Measurements from ENCODE around the gene SLC5A4.

The SLC5A4 gene

GRCh38 chr22:32226326-32227104 lies 28.6 kb downstream of the SLC5A4 start:
- no peak for TF ChIP-seq CTCF (IDR thresholded peaks at IDR 0.05)

GRCh38 chr22:32222991-32223390 lies 32.2 kb downstream of the SLC5A4 start:
- TF ChIP-seq CTCF (IDR thresholded peaks at IDR 0.05) = no peak

GRCh38 chr22:32219026-32219425 lies 36.1 kb downstream of the SLC5A4 start:
- TF ChIP-seq CTCF (IDR thresholded peaks at IDR 0.05) = no peak

GRCh38 chr22:32218470-32218869 lies 36.7 kb downstream of the SLC5A4 start:
- TF ChIP-seq CTCF (IDR thresholded peaks at IDR 0.05) = no peak

GRCh38 chr22:32217465-32217864 lies 37.7 kb downstream of the SLC5A4 start:
- no peak for TF ChIP-seq CTCF (IDR thresholded peaks at IDR 0.05)

- TF ChIP-seq CTCF (IDR thresholded peaks at IDR 0.05) = no peak
These were observed 38.2 kb downstream of the SLC5A4 start for GRCh38 chr22:32216911-32217310.

- no peak for TF ChIP-seq CTCF (IDR thresholded peaks at IDR 0.05)
These were observed 44.1 kb downstream of the SLC5A4 start for GRCh38 chr22:32211011-32211410.

GRCh38 chr22:32208681-32209080 lies 46.5 kb downstream of the SLC5A4 start:
- no peak for TF ChIP-seq CTCF (IDR thresholded peaks at IDR 0.05)

Data from LNCAP (cell line).